GM12878 (cell line): Measurements from ENCODE around the gene FNIP1. TPM values are rescaled to one million over a fixed set of nuclear protein-coding genes. Genes with fewer than 3 reads are reported as not detected.

Experiments used
- ATAC-seq: fragments of 200-7000 bp; cut with Tn5 transposase; 3 replicates; pipeline ENCODE4 v1.9.1; 2020; ENCODE audit warnings: mild to moderate bottlenecking, moderate library complexity
- BruUV-seq: library from RNA; stranded (reverse); fragments of 400-500 nt; replicated peaks from 2 replicates; lab custom pipeline; 2021; lab: Mats Ljungman, UMichigan
- CTCF ChIA-PET: fragments of 300-600 bp; sonication (Branson Sonifier 250); formaldehyde crosslinking; extraction: SDS; loops from one replicate; lab custom pipeline; 2021; ENCODE audit warnings: inconsistent platforms; lab: Yijun Ruan, JAX
- POLR2A ChIA-PET: fragments of 350-600 bp; formaldehyde crosslinking; extraction: SDS; loops from one replicate; lab custom pipeline; 2021; ENCODE audit warnings: inconsistent platforms; lab: Charles Lee
- RAD21 ChIA-PET: fragments of 300-600 bp; sonication (Branson Sonifier 250); formaldehyde crosslinking; loops from one replicate; lab custom pipeline; 2023; ENCODE audit warnings: antibody characterized with exemption; ENCODE audit not compliant: unreplicated experiment; lab: Charles Lee
- SMC1A ChIA-PET: fragments of 300-600 bp; sonication (Branson Sonifier 250); formaldehyde crosslinking; loops from one replicate; lab custom pipeline; 2023; ENCODE audit not compliant: unreplicated experiment, uncharacterized antibody; lab: Charles Lee
- DNase-seq: peaks from one replicate; pipeline ENCODE4 v3.0.0-alpha.2; 2011; ENCODE audit warnings: low read depth, low spot score
- FAIRE-seq: peaks from 3 replicates; lab custom pipeline; 2011; peaks lifted over from hg19 to GRCh38; lab: Jason Lieb, UNC
- H2AFZ ChIP-seq: 2 replicates; pipeline ENCODE4 v1.6.0; 2011; ENCODE audit warnings: low read depth, low read length, control low read depth; ENCODE audit not compliant: control insufficient read depth
- H3K27ac ChIP-seq: 2 replicates; pipeline ENCODE4 v1.5.1; 2011; ENCODE audit warnings: control low read depth; ENCODE audit not compliant: control insufficient read depth, insufficient read depth
- H3K27me3 ChIP-seq, 2 experiments: replicated peaks in 1 of 2; 2 replicates each; pipeline versions ENCODE4 v1.6.0 to v1.6.1; 2011; ENCODE audit warnings: low read length in 1 of 2; ENCODE audit not compliant: control insufficient read depth in 2 of 2, insufficient read depth in 2 of 2
- H3K36me3 ChIP-seq, 2 experiments: 2 replicates each; pipeline ENCODE4 v1.5.1; 2011; ENCODE audit warnings: low read length in 1 of 2; ENCODE audit not compliant: control insufficient read depth in 2 of 2, insufficient read depth in 2 of 2
- H3K4me1 ChIP-seq: 2 replicates; pipeline ENCODE4 v1.6.1; 2011; ENCODE audit warnings: mild to moderate bottlenecking, low read length, moderate library complexity, mixed read lengths; ENCODE audit not compliant: control insufficient read depth, insufficient read depth
- H3K4me2 ChIP-seq: 2 replicates; pipeline ENCODE4 v1.6.0; 2011; ENCODE audit warnings: control low read depth; ENCODE audit not compliant: control insufficient read depth, insufficient read depth
- H3K4me3 ChIP-seq: fragments of 200-600 bp; sonication (generic); 2 replicates; pipeline ENCODE4 v1.5.1; 2016
- H3K79me2 ChIP-seq: 2 replicates; pipeline ENCODE4 v1.6.0; 2011; ENCODE audit warnings: low read length; ENCODE audit not compliant: control insufficient read depth, insufficient read depth
- H3K9ac ChIP-seq: 2 replicates; pipeline ENCODE4 v1.8.0; 2011; ENCODE audit warnings: low read length, control low read depth, mixed read lengths; ENCODE audit not compliant: control insufficient read depth, insufficient read depth
- H3K9me3 ChIP-seq: replicated peaks from 3 replicates; pipeline ENCODE4 v1.5.1; 2011; ENCODE audit warnings: mild to moderate bottlenecking, low read length; ENCODE audit not compliant: control insufficient read depth, insufficient read depth
- H4K20me1 ChIP-seq: 2 replicates; pipeline ENCODE4 v1.6.0; 2011; ENCODE audit not compliant: control insufficient read depth, insufficient read depth
- ASH2L ChIP-seq: fragments of 300-600, 200-600 bp; sonication (generic); IDR thresholded peaks from 2 replicates; pipeline ENCODE4 v1.6.1; 2017; ENCODE audit warnings: low read depth, mild to moderate bottlenecking, borderline replicate concordance
- CREM ChIP-seq: IDR thresholded peaks from 2 replicates; pipeline ENCODE4 v1.6.1; 2014; ENCODE audit warnings: antibody characterized with exemption, low read depth
- EGR1 ChIP-seq, 2 experiments: IDR thresholded peaks; 1 replicate in 1 of 2; 2 replicates in 1 of 2; pipeline ENCODE4 v1.6.1; 2011 to 2012; ENCODE audit warnings: low read depth in 2 of 2, low read length in 2 of 2, borderline replicate concordance in 1 of 2, mild to moderate bottlenecking in 1 of 2, moderate library complexity in 1 of 2
- EP300 ChIP-seq, 2 experiments: fragments of 150-350 bp in 1 of 2; IDR thresholded peaks; 2 replicates each; pipeline ENCODE4 v1.6.1; 2011 to 2012; ENCODE audit warnings: low read depth in 2 of 2, low read length in 2 of 2, borderline replicate concordance in 1 of 2, improper control_type of control experiment in 1 of 2, inconsistent platforms in 1 of 2; ENCODE audit not compliant: control insufficient read depth in 1 of 2
- HCFC1 ChIP-seq: fragments of 150-350 bp; IDR thresholded peaks from 2 replicates; pipeline ENCODE4 v1.6.1; 2014; ENCODE audit warnings: low read length
- KLF5 ChIP-seq: fragments of 450-650 bp; IDR thresholded peaks from 2 replicates; pipeline ENCODE4 v1.6.1; 2014; ENCODE audit warnings: mild to moderate bottlenecking; ENCODE audit not compliant: partially characterized antibody
- NFIC ChIP-seq: IDR thresholded peaks from 2 replicates; pipeline ENCODE4 v1.6.1; 2012; ENCODE audit warnings: low read depth, mild to moderate bottlenecking, inconsistent platforms, low read length, moderate library complexity
- NRF1 ChIP-seq: conservative IDR thresholded peaks from 2 replicates; pipeline ENCODE4 v1.6.1; 2011; ENCODE audit warnings: mild to moderate bottlenecking, low read depth, low read length, improper control_type of control experiment
- POU2F2 ChIP-seq: IDR thresholded peaks from 3 replicates; pipeline ENCODE4 v1.6.1; 2011; ENCODE audit warnings: low read depth, mild to moderate bottlenecking, low read length, borderline replicate concordance
- RB1 ChIP-seq: fragments of 450-650 bp; formaldehyde crosslinking; IDR thresholded peaks from 2 replicates; pipeline ENCODE4 v1.6.1; 2017; ENCODE audit warnings: mild to moderate bottlenecking, borderline replicate concordance
- RCOR1 ChIP-seq: conservative IDR thresholded peaks from 2 replicates; pipeline ENCODE4 v1.6.1; 2012; ENCODE audit warnings: low read depth, low read length, improper control_type of control experiment
- RUNX3 ChIP-seq: IDR thresholded peaks from 2 replicates; pipeline ENCODE4 v1.6.1; 2012; ENCODE audit warnings: low read length, inconsistent platforms
- SRF ChIP-seq, 2 experiments: IDR thresholded peaks; 2 replicates each; pipeline ENCODE4 v1.6.1; 2011; ENCODE audit warnings: low read depth in 2 of 2, low read length in 2 of 2, mild to moderate bottlenecking in 1 of 2, moderate library complexity in 1 of 2
- STAT3 ChIP-seq: IDR thresholded peaks from 2 replicates; pipeline ENCODE4 v1.6.1; 2011; ENCODE audit warnings: low read depth, low read length, improper control_type of control experiment
- TAF1 ChIP-seq: IDR thresholded peaks from 2 replicates; pipeline ENCODE4 v1.6.1; 2011; ENCODE audit warnings: mild to moderate bottlenecking, low read depth, low read length, borderline replicate concordance
- WGBS: methylation state at CpG from one replicate; pipeline ENCODE4 v1.1.6; 2016; ENCODE audit warnings: low lambda C conversion rate; ENCODE audit not compliant: insufficient replicate concordance, insufficient coverage; ENCODE audit errors: missing lambda C conversion rate; 5-methylcytosine and 5-hydroxymethylcytosine counted together
- in situ Hi-C: fragments of 300-500 bp; cut with MboI; formaldehyde crosslinking; loops from 9 replicates; pipeline ENCODE4 v1.14.3; 2018; ENCODE audit warnings: mixed read lengths
- intact Hi-C: fragments of 100-400 bp; cut with micrococcal nuclease; formaldehyde crosslinking; loops from one replicate; pipeline ENCODE4 v1.14.2; 2022; ENCODE audit not compliant: unreplicated experiment
- polyA plus RNA-seq, 11 experiments: library from polyadenylated mRNA; depleted of rRNA in 4 of 11; unstranded in 6 of 11; stranded (reverse) in 5 of 11; fragments of >200 nt; fragmentation: Nextera tagmentation in 4 of 11; fragmentation: Illumina TruSeq in 1 of 11; extraction: Ambion mirVana in 4 of 11; extraction: Trizol in 1 of 11; gene quantifications; 1 replicate in 1 of 11; 2 replicates in 10 of 11; pipeline versions ENCODE4 v1.2.1 to v1.2.3, GENCODE V29; 2011 to 2016; ENCODE audit warnings: inconsistent platforms in 2 of 11, missing spikeins in 2 of 11, low read depth in 1 of 11
- total RNA-seq, 4 experiments: library from RNA; depleted of rRNA in 3 of 4; stranded (reverse); fragments of >200 nt in 3 of 4; fragmentation: Illumina TruSeq in 1 of 4; extraction: Trizol in 1 of 4; gene quantifications; 2 replicates each; pipeline versions ENCODE4 v1.2.1 to v1.2.3, GENCODE V29; 2013 to 2021
- TF ChIP-seq, protein P1 (sequence below): fragments of 450-650 bp; formaldehyde crosslinking; IDR thresholded peaks from 2 replicates; pipeline ENCODE4 v1.4.0; 2020; ENCODE audit warnings: mild to moderate bottlenecking, moderate library complexity
- TF ChIP-seq, protein P2 (sequence below): fragments of 450-650 bp; IDR thresholded peaks from 2 replicates; pipeline ENCODE4 v1.6.1; 2018; ENCODE audit warnings: mild to moderate bottlenecking, low read depth, moderate library complexity; ENCODE audit not compliant: partially characterized antibody

Gene FNIP1
- total and polyA plus RNA-seq, 10 of the 15 experiments (the other 5 are each of a cell fraction or from before 2014, with no cell fraction given), result 4.3 to 18.0 (median 14.0) TPM

DNA sequence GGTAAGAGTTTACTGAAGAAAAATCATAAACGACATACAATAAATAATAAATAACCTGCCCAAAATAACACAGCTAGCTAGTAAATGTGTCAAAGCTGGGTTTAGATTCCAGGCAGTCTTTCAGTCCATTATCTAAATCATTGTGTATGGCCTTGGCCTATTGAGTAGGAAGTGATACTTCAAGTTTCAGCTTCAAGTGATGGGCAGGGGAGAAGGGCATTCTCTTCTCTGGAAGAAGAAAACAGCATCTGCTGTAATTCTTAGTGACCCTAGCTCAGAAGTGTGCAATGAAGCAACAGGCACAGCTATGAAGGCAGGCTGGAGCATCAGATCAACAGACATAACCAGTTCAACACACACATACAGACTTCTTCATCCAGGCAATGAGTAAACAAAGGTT lies 42.5 kb downstream of the FNIP1 start (continued):
- no peak for TF ChIP-seq NFIC
- TF ChIP-seq RUNX3, result no peak
- TF ChIP-seq, protein P1, sequence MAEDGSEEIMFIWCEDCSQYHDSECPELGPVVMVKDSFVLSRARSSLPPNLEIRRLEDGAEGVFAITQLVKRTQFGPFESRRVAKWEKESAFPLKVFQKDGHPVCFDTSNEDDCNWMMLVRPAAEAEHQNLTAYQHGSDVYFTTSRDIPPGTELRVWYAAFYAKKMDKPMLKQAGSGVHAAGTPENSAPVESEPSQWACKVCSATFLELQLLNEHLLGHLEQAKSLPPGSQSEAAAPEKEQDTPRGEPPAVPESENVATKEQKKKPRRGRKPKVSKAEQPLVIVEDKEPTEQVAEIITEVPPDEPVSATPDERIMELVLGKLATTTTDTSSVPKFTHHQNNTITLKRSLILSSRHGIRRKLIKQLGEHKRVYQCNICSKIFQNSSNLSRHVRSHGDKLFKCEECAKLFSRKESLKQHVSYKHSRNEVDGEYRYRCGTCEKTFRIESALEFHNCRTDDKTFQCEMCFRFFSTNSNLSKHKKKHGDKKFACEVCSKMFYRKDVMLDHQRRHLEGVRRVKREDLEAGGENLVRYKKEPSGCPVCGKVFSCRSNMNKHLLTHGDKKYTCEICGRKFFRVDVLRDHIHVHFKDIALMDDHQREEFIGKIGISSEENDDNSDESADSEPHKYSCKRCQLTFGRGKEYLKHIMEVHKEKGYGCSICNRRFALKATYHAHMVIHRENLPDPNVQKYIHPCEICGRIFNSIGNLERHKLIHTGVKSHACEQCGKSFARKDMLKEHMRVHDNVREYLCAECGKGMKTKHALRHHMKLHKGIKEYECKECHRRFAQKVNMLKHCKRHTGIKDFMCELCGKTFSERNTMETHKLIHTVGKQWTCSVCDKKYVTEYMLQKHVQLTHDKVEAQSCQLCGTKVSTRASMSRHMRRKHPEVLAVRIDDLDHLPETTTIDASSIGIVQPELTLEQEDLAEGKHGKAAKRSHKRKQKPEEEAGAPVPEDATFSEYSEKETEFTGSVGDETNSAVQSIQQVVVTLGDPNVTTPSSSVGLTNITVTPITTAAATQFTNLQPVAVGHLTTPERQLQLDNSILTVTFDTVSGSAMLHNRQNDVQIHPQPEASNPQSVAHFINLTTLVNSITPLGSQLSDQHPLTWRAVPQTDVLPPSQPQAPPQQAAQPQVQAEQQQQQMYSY (CRISPR knock-in tag), result no peak
- TF ChIP-seq RCOR1, result no peak
- no peak for TF ChIP-seq KLF5
- TF ChIP-seq, all 136 proteins: peak for 0

DNA sequence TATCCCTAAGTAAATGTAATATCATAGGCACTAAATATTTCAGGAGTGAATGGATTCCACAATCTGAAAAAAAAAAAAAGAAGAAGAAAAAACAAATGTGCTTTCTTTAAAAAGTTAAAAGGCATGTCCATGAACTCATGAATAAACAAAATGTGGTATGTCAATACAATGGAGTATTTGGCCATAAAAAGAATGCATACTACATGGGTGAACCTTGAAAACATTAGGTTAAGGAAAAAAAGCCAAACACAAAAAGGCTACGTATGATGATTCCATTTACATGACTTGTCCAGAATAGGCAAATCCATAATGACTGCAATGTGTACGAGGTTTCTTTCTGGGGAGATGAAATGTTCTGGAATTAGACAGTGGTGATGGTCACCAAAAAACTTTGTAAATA lies 45.3 kb downstream of the FNIP1 start:
- Histone ChIP-seq H2AFZ (no peak overlapping the region), H3K27me3 (no peaks in the 10 kb centered on the region), H3K9ac (no peak overlapping the region), H3K9me3 (no peaks in the 10 kb centered on the region), H3K4me1 (peaks cover 9% of the 10 kb centered on the region; the same call in 1 of the 2 replicates), H3K79me2 (peaks cover 24% of the 10 kb centered on the region), H4K20me1 (no peaks in the 10 kb centered on the region), H3K4me3 (no peak overlapping the region), H3K27ac (no peak overlapping the region), H3K4me2 (no peak overlapping the region), H3K36me3 (no peaks in the 10 kb centered on the region)
- BruUV-seq, result no TSS peak
- ChIA-PET POLR2A (no interaction called here), SMC1A (interaction anchor here (1.6 kb wide), 1 partner anchor 8 kb away, joined by 3 read pairs; no protein-coding TSS in a partner anchor), RAD21 (no interaction called here), CTCF (interaction anchor here (0.7 to 1.5 kb wide), 3 partner anchors 14 to 174 kb away, joined by 3 to 6 read pairs (median 4); no protein-coding TSS in a partner anchor)
- WGBS, result 89% methylated on average over 2 of the region's 2 CpGs
- no peak for ATAC-seq
- in situ Hi-C loops, result no loop called here
- intact Hi-C loops, result no loop called here
- no peak for DNase-seq
- FAIRE-seq, result no peak
- TF ChIP-seq TAF1, result no peak
- no peak for TF ChIP-seq RB1
- TF ChIP-seq SRF (IDR thresholded peaks at IDR 0.05; ENCODE audit: low read depth in 2 of 2, low read length in 2 of 2), result no peak
- no peak for TF ChIP-seq EGR1 (IDR thresholded peaks at IDR 0.05; ENCODE audit: borderline replicate concordance in 1 of 2, low read depth in 2 of 2, low read length in 2 of 2)
- no peak for TF ChIP-seq HCFC1
- no peak for TF ChIP-seq NRF1
- no peak for TF ChIP-seq RUNX3
- no peak for TF ChIP-seq ASH2L
- TF ChIP-seq EP300 (IDR thresholded peaks at IDR 0.05; ENCODE audit: borderline replicate concordance in 1 of 2, control insufficient read depth in 1 of 2, low read depth in 2 of 2, low read length in 2 of 2), result no peak
- no peak for TF ChIP-seq STAT3
- TF ChIP-seq CREM, result no peak
- TF ChIP-seq POU2F2, result no peak
- TF ChIP-seq, protein P2, sequence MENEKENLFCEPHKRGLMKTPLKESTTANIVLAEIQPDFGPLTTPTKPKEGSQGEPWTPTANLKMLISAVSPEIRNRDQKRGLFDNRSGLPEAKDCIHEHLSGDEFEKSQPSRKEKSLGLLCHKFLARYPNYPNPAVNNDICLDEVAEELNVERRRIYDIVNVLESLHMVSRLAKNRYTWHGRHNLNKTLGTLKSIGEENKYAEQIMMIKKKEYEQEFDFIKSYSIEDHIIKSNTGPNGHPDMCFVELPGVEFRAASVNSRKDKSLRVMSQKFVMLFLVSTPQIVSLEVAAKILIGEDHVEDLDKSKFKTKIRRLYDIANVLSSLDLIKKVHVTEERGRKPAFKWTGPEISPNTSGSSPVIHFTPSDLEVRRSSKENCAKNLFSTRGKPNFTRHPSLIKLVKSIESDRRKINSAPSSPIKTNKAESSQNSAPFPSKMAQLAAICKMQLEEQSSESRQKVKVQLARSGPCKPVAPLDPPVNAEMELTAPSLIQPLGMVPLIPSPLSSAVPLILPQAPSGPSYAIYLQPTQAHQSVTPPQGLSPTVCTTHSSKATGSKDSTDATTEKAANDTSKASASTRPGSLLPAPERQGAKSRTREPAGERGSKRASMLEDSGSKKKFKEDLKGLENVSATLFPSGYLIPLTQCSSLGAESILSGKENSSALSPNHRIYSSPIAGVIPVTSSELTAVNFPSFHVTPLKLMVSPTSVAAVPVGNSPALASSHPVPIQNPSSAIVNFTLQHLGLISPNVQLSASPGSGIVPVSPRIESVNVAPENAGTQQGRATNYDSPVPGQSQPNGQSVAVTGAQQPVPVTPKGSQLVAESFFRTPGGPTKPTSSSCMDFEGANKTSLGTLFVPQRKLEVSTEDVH, result no peak
